GM23248 (cell line): ENCODE data around the gene CHM. TPM values are rescaled to one million over a fixed set of nuclear protein-coding genes. Genes with fewer than 3 reads are reported as not detected.
"Not testable (repeated sequence)": the region's sequence is repeated elsewhere in the genome, so short reads cannot be mapped to it uniquely, and the experiment has no call there.

Experiments used
- DNase-seq: peaks from one replicate; pipeline ENCODE4 v3.0.0-alpha.2; 2015
- H2AFZ ChIP-seq: fragments of 200-600 bp; sonication (generic); 2 replicates; pipeline ENCODE4 v1.6.1; 2016; ENCODE audit warnings: antibody characterized with exemption
- H3F3A ChIP-seq: fragments of 200-600 bp; sonication (generic); 2 replicates; pipeline ENCODE4 v1.6.1; 2016; ENCODE audit warnings: mild to moderate bottlenecking, antibody characterized with exemption, mixed run types; ENCODE audit not compliant: insufficient read depth
- H3K27ac ChIP-seq: fragments of 200-600 bp; sonication (generic); 2 replicates; pipeline ENCODE4 v1.5.1; 2016; ENCODE audit warnings: mild to moderate bottlenecking
- H3K27me3 ChIP-seq: fragments of 200-600 bp; sonication (generic); replicated peaks from 2 replicates; pipeline ENCODE4 v1.6.1; 2016; ENCODE audit warnings: mild to moderate bottlenecking; ENCODE audit not compliant: insufficient read depth
- H3K36me3 ChIP-seq: fragments of 200-600 bp; sonication (generic); 2 replicates; pipeline ENCODE4 v1.6.1; 2016; ENCODE audit warnings: low read depth, mild to moderate bottlenecking
- H3K4me1 ChIP-seq: fragments of 200-600 bp; sonication (generic); 2 replicates; pipeline ENCODE4 v1.6.1; 2016; ENCODE audit warnings: mild to moderate bottlenecking; ENCODE audit not compliant: insufficient read depth
- H3K4me2 ChIP-seq: fragments of 200-600 bp; sonication (generic); one replicate; pipeline ENCODE4 v1.6.1; 2016; ENCODE audit warnings: mild to moderate bottlenecking; ENCODE audit not compliant: unreplicated experiment
- H3K4me3 ChIP-seq: fragments of 200-600 bp; sonication (generic); 2 replicates; pipeline ENCODE4 v1.5.1; 2016; ENCODE audit warnings: mild to moderate bottlenecking
- H3K79me2 ChIP-seq: fragments of 200-600 bp; sonication (generic); 2 replicates; pipeline ENCODE4 v1.6.1; 2016; ENCODE audit warnings: mild to moderate bottlenecking; ENCODE audit not compliant: insufficient read depth
- H3K9ac ChIP-seq: fragments of 200-600 bp; sonication (generic); 2 replicates; pipeline ENCODE4 v1.6.1; 2016; ENCODE audit warnings: mild to moderate bottlenecking
- H3K9me2 ChIP-seq: fragments of 200-600 bp; sonication (generic); 2 replicates; pipeline ENCODE4 v1.6.1; 2016; ENCODE audit warnings: mixed run types, mild to moderate bottlenecking, moderate library complexity; ENCODE audit not compliant: insufficient read depth
- H3K9me3 ChIP-seq: fragments of 200-600 bp; sonication (generic); one replicate; pipeline ENCODE4 v1.6.1; 2017; ENCODE audit warnings: low read depth
- H4K20me1 ChIP-seq: fragments of 200-600 bp; sonication (generic); 2 replicates; pipeline ENCODE4 v1.6.0; 2016; ENCODE audit not compliant: insufficient read depth
- EZH2 ChIP-seq: fragments of 200-600 bp; sonication (generic); IDR thresholded peaks from 2 replicates; pipeline ENCODE4 v1.6.1; 2018; ENCODE audit warnings: antibody characterized with exemption, mild to moderate bottlenecking; ENCODE audit not compliant: insufficient read depth, poor library complexity, severe bottlenecking
- EZH2phosphoT487 ChIP-seq: fragments of 200-600 bp; sonication (generic); IDR thresholded peaks from 2 replicates; pipeline ENCODE4 v1.6.1; 2018; ENCODE audit warnings: antibody characterized with exemption, moderate library complexity, mild to moderate bottlenecking, low read depth; ENCODE audit not compliant: insufficient read depth
- WGBS, 2 experiments: methylation state at CpG; one replicate each; pipeline ENCODE4 v1.1.6; 2015 to 2017; ENCODE audit warnings: low lambda C conversion rate in 2 of 2, low coverage in 1 of 2; ENCODE audit errors: missing lambda C conversion rate in 2 of 2; 5-methylcytosine and 5-hydroxymethylcytosine counted together
- in situ Hi-C: fragments of 300-500 bp; cut with MboI; formaldehyde crosslinking; loops from 2 replicates; pipeline ENCODE4 v1.15.0; 2020
- polyA plus RNA-seq: library from polyadenylated mRNA; unstranded; fragments of >200 nt; fragmentation: Nextera tagmentation; extraction: Ambion mirVana; gene quantifications from 2 replicates; pipeline ENCODE4 v1.2.1, GENCODE V29; 2016
- total RNA-seq: library from RNA; depleted of rRNA; stranded (reverse); fragments of >200 nt; shearing (Covaris generic); gene quantifications from 2 replicates; pipeline ENCODE4 v1.2.3, GENCODE V29; 2014

The CHM gene
- total and polyA plus RNA-seq, 2 experiments from 2014 or later = 15.2 to 19.8 TPM

DNA sequence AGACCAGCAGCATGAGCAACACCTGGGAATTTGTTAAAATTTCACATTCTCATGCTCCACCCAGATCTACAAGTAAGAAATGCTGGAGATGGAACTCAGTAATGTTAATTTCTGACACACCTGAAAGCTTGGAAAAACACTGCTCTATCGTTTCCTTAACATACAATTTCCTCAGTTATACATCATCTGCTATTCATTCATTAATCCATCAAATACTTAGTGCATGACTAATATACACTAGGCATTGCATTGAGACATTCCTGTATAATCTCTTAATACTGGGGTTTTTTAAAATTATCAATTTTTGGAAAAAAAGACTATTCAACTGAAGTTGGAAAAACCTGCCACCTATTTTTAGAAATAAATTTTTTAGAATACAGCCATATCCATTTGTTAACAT, 106.1 kb downstream of the CHM start:
- Histone ChIP-seq H3K9ac (no peak overlapping the region), H3K79me2 (no peaks in the 10 kb centered on the region), H3K27me3 (no peaks in the 10 kb centered on the region), H3K4me3 (no peak overlapping the region), H3K36me3 (no peaks in the 10 kb centered on the region), H3K9me3 (no peaks in the 10 kb centered on the region), H3K27ac (no peak overlapping the region), H3K4me1 (peaks cover 5% of the 10 kb centered on the region; the same call in 1 of the 2 replicates), H3K4me2 (no peak overlapping the region), H2AFZ (no peak overlapping the region), H3K9me2 (no peaks in the 10 kb centered on the region), H3F3A (no peaks in the 10 kb centered on the region), H4K20me1 (no peaks in the 10 kb centered on the region)
- DNase-seq = no peak
- TF ChIP-seq EZH2 = no peak
- no peak for TF ChIP-seq EZH2phosphoT487
- in situ Hi-C loops = no loop called here
- WGBS, 2 experiments = 13 to 21% methylated on average over 1 of the region's 1 CpG

DNA sequence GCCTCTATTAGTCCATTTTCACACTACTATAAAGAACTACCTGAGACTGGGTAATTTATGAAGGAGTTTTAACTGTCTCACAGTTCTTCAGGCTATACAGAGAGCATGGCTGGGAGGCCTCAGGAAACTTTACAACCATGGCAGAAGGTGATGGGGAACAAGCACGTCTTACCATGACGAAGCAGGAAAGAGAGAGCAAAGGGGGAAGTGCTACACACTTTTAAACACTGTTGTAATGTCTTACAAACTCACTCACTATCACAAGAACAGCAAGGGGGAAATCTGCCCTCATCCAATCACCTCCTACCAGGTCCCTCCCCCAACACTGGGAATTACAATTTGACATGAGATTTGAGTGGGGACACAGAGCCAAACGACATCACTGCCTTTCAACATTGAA, 107.4 kb downstream of the CHM start:
- 69 to 73% methylated on average over 3 of the region's 3 CpGs for WGBS, 2 experiments
- in situ Hi-C loops, H3K79me2 ChIP-seq: not testable (repeated sequence)

DNA sequence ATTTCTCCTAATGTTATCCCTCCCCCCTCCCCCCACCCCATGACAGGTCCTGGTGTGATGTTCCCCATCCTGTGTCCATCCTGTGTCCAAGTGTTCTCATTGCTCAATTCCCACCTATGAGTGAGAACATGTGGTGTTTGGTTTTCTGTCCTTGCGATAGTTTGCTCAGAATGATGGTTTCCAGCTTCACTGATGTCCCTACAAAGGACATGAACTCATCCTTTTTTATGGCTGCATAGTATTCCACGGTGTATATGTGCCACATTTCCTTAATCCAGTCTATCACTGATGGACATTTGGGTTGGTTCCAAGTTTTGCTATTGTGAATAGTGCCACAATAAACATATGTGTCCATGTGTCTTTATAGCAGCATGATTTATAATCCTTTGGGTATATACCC, 113.0 kb downstream of the CHM start:
- H3K27me3 ChIP-seq, H3K79me2 ChIP-seq, H4K20me1 ChIP-seq, DNase-seq, H3F3A ChIP-seq, H3K36me3 ChIP-seq, H3K9me3 ChIP-seq, H3K27ac ChIP-seq, H3K9ac ChIP-seq, in situ Hi-C loops, H3K4me1 ChIP-seq, H3K4me3 ChIP-seq, H3K4me2 ChIP-seq, H2AFZ ChIP-seq, H3K9me2 ChIP-seq: not testable (repeated sequence)
- 93 to 100% methylated on average over 1 to 2 of the region's 2 CpGs for WGBS, 2 experiments

More for the DNA sequence above, 107.4 kb downstream of the CHM start:
- not testable (repeated sequence) for H3K27me3 ChIP-seq, H3K4me1 ChIP-seq, H3F3A ChIP-seq, H3K4me2 ChIP-seq, H2AFZ ChIP-seq, H4K20me1 ChIP-seq, H3K9me2 ChIP-seq, H3K27ac ChIP-seq, H3K36me3 ChIP-seq, H3K9ac ChIP-seq, H3K9me3 ChIP-seq, H3K4me3 ChIP-seq, DNase-seq

DNA sequence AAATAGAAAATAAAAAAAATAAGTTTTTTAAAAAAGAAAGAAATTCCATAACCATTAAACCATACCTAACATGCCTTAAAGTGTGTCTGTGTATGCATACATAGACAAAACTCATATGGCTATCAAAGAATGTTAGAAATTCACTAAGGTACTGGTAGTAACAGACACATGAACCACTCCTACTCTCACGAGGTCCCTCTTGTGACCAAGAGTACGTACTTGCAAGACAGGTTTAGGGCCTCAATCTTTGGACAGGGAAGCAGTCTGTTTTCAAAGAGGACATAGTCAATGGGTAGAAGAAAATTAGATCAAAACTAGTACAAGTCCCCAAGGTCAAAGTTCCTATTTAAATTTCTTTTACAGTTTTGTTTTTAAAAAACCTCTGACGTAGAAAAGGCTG, 117.3 kb downstream of the CHM start:
- WGBS, 2 experiments = 97 to 100% methylated on average over 3 of the region's 3 CpGs
- no peaks in the 10 kb centered on the region for H3K27me3 ChIP-seq
- DNase-seq = no peak
- no peak overlapping the region for H3K4me3 ChIP-seq
- H3K4me1 ChIP-seq = no peaks in the 10 kb centered on the region
- no peak overlapping the region for H3K9ac ChIP-seq
- no peak overlapping the region for H2AFZ ChIP-seq
- in situ Hi-C loops = no loop called here
- H4K20me1 ChIP-seq = no peaks in the 10 kb centered on the region
- H3F3A ChIP-seq = no peaks in the 10 kb centered on the region
- H3K27ac ChIP-seq = no peak overlapping the region
- TF ChIP-seq EZH2 (no peak), EZH2phosphoT487 (no peak)
- H3K36me3 ChIP-seq = no peaks in the 10 kb centered on the region
- no peak overlapping the region for H3K4me2 ChIP-seq
- H3K9me3 ChIP-seq = no peaks in the 10 kb centered on the region
- no peaks in the 10 kb centered on the region for H3K79me2 ChIP-seq
- no peaks in the 10 kb centered on the region for H3K9me2 ChIP-seq

DNA sequence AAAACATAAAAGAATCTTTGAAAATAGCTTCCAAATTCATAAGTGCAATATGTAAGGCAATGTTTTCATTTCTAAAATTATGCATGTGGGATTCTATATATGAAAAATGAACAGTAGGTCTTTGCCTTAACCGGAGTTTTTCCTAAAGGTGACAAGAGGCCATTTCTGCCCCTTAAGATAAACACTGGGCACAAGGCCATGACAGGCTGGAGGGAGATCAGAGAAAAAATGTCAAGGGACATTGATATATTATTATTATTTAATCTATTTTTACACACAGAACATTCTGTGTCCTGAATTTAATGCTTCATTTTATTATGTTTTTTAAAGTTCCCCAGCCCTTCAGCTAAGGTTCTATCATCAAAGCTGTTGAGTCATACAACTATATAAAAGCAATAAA, 118.8 kb downstream of the CHM start:
- Histone ChIP-seq H3K4me1 (no peaks in the 10 kb centered on the region), H3K9me2 (no peaks in the 10 kb centered on the region), H3K9me3 (no peaks in the 10 kb centered on the region), H3K27ac (no peak overlapping the region), H3F3A (no peaks in the 10 kb centered on the region), H3K9ac (no peak overlapping the region), H3K36me3 (no peaks in the 10 kb centered on the region), H3K4me3 (no peak overlapping the region), H2AFZ (no peak overlapping the region), H3K79me2 (no peaks in the 10 kb centered on the region), H3K4me2 (no peak overlapping the region), H3K27me3 (no peaks in the 10 kb centered on the region), H4K20me1 (no peaks in the 10 kb centered on the region)
- in situ Hi-C loops = no loop called here
- WGBS, 2 experiments = 92 to 100% methylated on average over 1 of the region's 1 CpG
- DNase-seq = no peak
- TF ChIP-seq EZH2phosphoT487 = no peak
